ENCODE data around the gene PLEKHH1.

PLEKHH1 gene

DNA sequence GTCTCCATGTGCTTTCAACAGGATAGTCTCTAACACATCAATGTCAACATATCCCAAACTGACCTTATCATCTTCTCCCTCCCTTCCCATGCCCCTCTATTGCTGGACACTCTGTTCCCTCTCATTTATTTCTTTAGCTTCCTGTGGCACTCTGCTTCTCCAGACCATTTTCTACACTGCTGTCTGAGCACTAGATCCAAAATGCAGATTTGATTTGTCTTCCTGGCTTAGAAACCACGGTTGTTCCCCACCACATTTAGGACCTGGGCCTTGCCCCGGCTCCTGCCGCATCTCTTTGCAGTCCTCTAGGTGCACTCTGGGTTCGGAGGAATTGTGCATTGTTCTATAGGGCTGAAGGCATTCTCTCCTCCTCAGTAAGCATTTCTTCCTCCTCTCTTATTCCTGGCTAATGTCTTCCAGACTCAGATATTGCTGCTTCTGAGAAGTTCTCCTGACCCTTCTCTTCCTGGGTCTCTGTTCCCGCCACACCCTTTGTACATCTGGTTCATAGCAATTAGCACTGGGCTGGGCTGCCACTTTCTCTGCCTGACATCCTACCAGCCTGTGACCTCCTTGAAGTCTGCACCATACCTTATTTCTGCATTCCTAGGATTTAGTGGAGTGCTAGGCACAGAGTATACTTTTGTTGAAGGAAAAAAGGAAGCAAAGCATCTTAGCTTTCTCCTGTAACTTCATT lies 100.5 kb downstream of the PLEKHH1 start:
- no peak for DNase-seq

- DNase-seq, result no peak
These were observed 103.3 kb downstream of the PLEKHH1 start for GRCh38 chr14:67636361-67636919.

DNA sequence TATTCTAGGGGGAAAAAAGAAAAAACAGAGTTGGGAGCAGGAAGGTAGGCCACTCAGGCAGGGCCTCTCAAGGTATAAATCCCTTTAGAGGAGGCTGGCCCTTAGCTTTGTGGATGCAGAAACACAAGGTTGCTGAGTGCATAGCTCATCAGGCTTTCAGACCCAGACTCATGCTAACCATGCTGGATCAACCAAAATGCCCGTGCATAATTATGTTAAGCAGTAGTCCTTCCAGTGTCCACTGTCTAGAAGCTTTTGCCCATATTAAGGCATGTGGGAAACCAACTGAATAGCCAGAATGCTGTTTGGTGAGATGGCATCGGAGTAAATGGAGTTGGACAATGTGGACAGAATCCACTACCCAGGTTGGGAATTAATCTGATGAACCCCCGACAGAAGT lies 105.6 kb downstream of the PLEKHH1 start:
- no peak for DNase-seq
